ENCODE results near the gene CD82. TPM values are rescaled to one million over a fixed set of nuclear protein-coding genes. Genes with fewer than 3 reads are reported as not detected.

CD82 gene
- total RNA-seq, 1 experiment from 2014 or later: 81.8 TPM

- Histone ChIP-seq H3K36me3 (peaks cover 33% of the 10 kb centered on the region), H3K27ac (no peak overlapping the region), H3K4me3 (no peak overlapping the region), H3K9me3 (replicated peaks) (no peaks in the 10 kb centered on the region), H3K4me1 (peaks cover 22% of the 10 kb centered on the region), H3K27me3 (no peaks in the 10 kb centered on the region)
- DNase-seq: no peak
Measured at GRCh38 chr11:44573333-44573732, 7.9 kb downstream of the CD82 start.

DNA sequence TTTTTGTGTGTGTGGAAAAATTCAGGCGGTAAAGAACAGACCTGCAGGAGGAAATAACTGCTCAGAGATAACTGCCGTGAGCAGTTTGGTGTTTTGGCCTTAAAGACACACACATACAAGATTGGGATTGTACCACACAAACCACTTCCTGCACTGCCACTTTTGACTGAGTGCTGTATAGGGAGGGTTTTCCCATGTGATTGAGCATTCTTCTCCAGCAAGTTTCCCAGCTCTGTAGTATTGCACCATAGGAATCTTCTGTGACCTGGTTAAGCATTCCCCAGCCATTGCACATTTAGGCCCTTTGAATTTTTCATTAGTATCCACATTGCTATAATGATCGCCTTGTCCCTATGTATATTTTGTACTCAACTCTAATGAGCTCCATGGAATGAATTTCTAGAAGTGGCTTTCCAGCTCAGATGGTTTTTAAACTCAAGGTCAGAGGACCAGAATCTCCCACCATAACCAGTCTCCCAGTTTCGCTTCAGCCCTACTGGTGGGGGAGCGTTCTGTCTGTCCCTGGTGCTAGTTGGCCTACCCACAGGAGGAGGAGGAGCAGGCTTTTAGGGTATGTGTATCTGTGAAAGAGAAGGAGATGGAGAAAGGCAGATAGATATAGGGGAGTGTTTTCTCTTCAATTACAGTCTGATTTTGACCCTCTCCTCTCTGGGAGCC lies 9.3 kb downstream of the CD82 start:
- peaks cover 33% of the 10 kb centered on the region for H3K36me3 ChIP-seq
- H3K9me3 ChIP-seq (replicated peaks): no peaks in the 10 kb centered on the region
- no peaks in the 10 kb centered on the region for H3K27me3 ChIP-seq
- no peak for DNase-seq
- H3K27ac ChIP-seq: no peak overlapping the region; the same call in 1 of the 2 replicates
- H3K4me1 ChIP-seq: peaks cover 11% of the 10 kb centered on the region; the same call in 1 of the 2 replicates
- H3K4me3 ChIP-seq: no peak overlapping the region

DNA sequence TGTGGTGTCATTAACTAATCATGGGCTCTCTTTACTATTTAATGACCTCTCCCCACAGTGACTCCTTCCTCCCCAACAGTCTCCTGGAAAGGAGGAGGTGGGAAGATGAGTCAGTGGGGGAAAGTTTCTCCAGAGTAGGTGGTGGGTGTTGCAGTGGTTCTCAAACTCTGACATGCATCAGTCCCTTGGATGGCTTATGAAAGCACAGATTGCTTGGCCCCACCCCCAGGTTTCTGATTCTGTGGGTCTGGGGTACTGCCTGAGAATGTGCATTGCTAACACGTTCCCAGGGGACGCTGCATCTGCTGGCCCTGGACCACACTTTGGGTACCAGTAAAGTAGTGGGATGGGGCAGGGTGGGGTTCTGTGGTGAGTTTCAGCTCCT lies 9.8 kb downstream of the CD82 start:
- H3K4me3 ChIP-seq: no peak overlapping the region
- H3K36me3 ChIP-seq: peaks cover 33% of the 10 kb centered on the region
- no peaks in the 10 kb centered on the region for H3K27me3 ChIP-seq
- no peak for DNase-seq
- no peak overlapping the region; the same call in 1 of the 2 replicates for H3K27ac ChIP-seq
- H3K4me1 ChIP-seq: peaks cover 6% of the 10 kb centered on the region; the same call in 1 of the 2 replicates
- H3K9me3 ChIP-seq (replicated peaks): no peaks in the 10 kb centered on the region

GRCh38 chr11:44575962-44576361 lies 10.5 kb downstream of the CD82 start:
- H3K36me3 ChIP-seq: peaks cover 33% of the 10 kb centered on the region
- H3K4me3 ChIP-seq: no peak overlapping the region
- H3K9me3 ChIP-seq (replicated peaks): no peaks in the 10 kb centered on the region
- no peak for DNase-seq
- no peak overlapping the region for H3K27ac ChIP-seq
- H3K4me1 ChIP-seq: peaks cover 6% of the 10 kb centered on the region; the same call in 1 of the 2 replicates
- H3K27me3 ChIP-seq: no peaks in the 10 kb centered on the region

- no peaks in the 10 kb centered on the region for H3K9me3 ChIP-seq (replicated peaks)
- peaks cover 6% of the 10 kb centered on the region; the same call in 1 of the 2 replicates for H3K4me1 ChIP-seq
- no peak for DNase-seq
- H3K27me3 ChIP-seq: no peaks in the 10 kb centered on the region
- no peak overlapping the region for H3K4me3 ChIP-seq
- no peak overlapping the region for H3K27ac ChIP-seq
- peaks cover 33% of the 10 kb centered on the region for H3K36me3 ChIP-seq
Measured at GRCh38 chr11:44576656-44577055, 11.2 kb downstream of the CD82 start.

- peaks cover 6% of the 10 kb centered on the region; the same call in 1 of the 2 replicates for H3K4me1 ChIP-seq
- H3K27ac ChIP-seq: no peak overlapping the region
- no peak overlapping the region for H3K4me3 ChIP-seq
- no peaks in the 10 kb centered on the region for H3K9me3 ChIP-seq (replicated peaks)
- peaks cover 36% of the 10 kb centered on the region for H3K36me3 ChIP-seq
- no peak for DNase-seq
- no peaks in the 10 kb centered on the region for H3K27me3 ChIP-seq
Measured at GRCh38 chr11:44577231-44577830, 11.9 kb downstream of the CD82 start.

DNA sequence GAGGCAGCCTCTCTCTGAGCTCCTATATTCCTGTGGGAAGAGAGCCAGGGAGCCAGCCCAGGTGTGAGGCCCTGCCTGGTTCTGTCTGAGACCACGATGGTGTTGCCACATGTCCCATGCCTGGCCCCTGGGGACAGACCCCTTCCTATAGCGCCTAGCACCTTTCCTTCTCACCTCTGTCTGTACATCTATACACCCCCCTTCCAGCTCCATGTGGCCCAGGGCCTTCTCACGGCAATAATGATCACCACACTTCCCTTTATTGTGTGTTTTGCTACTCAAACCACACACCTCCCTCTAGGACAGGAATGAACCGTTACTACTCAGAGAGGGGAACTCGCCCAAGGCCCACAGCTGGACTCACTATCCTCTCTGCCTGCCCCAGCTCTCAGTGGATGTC lies 12.8 kb downstream of the CD82 start:
- no peaks in the 10 kb centered on the region for H3K27me3 ChIP-seq
- no peak overlapping the region for H3K4me3 ChIP-seq

DNA sequence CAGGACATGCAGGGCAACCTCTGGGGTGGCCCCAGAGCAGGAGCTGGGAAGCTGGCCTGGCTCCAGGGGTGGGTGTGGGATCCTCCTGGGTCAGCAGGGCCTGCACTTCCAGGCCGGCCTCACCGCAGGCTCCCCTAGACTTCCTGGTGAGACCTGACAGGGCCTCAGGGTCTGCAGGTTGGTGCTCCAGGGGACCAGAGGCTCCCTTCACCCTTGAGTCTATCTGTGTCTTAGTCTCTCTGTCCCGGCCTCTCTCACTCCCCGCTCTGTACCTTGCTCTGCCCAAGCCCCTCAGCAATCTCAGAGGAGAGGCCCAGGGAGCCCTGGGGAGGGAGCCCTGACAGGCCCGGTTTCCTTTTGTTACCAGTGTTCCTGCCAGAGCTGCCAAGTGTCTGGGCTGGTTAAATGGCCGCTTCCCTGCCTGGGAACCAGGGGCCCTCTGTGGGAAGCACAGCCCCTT lies 13.9 kb downstream of the CD82 start:
- Histone ChIP-seq H3K4me1 (peaks cover 6% of the 10 kb centered on the region; the same call in 1 of the 2 replicates), H3K9me3 (replicated peaks) (no peaks in the 10 kb centered on the region; the same call in 1 of the 2 replicates), H3K36me3 (peaks cover 41% of the 10 kb centered on the region), H3K27me3 (no peaks in the 10 kb centered on the region), H3K4me3 (no peak overlapping the region), H3K27ac (no peak overlapping the region)
- DNase-seq: no peak

More for the DNA sequence above, 12.8 kb downstream of the CD82 start:
- no peak for DNase-seq
- Histone ChIP-seq H3K4me1 (peaks cover 6% of the 10 kb centered on the region; the same call in 1 of the 2 replicates), H3K27ac (no peak overlapping the region), H3K9me3 (replicated peaks) (no peaks in the 10 kb centered on the region; the same call in 1 of the 2 replicates), H3K36me3 (peaks cover 41% of the 10 kb centered on the region)

DNA sequence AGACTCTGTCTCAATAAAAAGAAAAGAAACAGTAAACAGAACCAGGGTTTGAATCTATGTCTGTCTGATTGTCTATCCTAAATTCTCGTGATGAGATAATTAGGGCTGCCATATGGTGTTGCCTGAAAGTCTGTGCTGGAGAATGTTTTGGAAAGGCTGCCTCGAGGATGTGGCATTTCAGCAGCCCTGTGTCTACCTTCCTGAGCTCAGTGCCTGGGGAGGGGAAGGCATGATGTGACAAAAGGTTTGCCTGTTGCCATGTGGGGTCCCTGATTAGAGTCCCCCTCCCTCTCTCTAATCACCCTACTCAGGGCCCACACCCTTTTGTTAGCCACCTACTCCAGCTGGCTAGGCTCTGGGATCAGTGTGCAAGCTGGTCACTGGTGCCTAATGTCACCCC lies 15.2 kb downstream of the CD82 start:
- Histone ChIP-seq H3K4me3 (no peak overlapping the region), H3K9me3 (replicated peaks) (no peaks in the 10 kb centered on the region; the same call in 1 of the 2 replicates), H3K36me3 (peaks cover 38% of the 10 kb centered on the region), H3K27ac (no peak overlapping the region), H3K4me1 (no peaks in the 10 kb centered on the region), H3K27me3 (no peaks in the 10 kb centered on the region)
- no peak for DNase-seq

DNA sequence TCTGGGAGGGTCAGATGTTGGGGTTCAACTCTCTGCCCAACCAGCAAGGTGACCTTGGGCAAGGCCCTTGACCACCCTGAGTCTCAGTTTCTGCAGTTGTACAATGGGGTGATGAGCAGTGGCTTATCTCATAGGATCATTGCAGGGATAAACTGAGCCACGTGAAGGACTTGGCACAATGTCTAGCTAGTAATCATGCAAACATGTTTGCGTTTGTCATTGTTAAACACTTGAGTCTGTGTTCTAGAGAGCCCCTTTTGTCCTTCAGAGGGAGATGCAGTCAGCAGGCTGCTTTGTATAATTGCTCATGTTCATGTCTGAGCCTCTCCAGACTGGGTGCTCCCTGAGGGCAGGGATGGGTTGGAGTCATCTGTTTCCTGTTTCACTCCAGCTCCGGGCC lies 15.8 kb downstream of the CD82 start:
- no peaks in the 10 kb centered on the region for H3K4me1 ChIP-seq
- no peak for DNase-seq
- H3K36me3 ChIP-seq: peaks cover 33% of the 10 kb centered on the region
- no peaks in the 10 kb centered on the region; the same call in 1 of the 2 replicates for H3K9me3 ChIP-seq (replicated peaks)
- H3K27ac ChIP-seq: no peak overlapping the region
- H3K27me3 ChIP-seq: no peaks in the 10 kb centered on the region
- H3K4me3 ChIP-seq: no peak overlapping the region

DNA sequence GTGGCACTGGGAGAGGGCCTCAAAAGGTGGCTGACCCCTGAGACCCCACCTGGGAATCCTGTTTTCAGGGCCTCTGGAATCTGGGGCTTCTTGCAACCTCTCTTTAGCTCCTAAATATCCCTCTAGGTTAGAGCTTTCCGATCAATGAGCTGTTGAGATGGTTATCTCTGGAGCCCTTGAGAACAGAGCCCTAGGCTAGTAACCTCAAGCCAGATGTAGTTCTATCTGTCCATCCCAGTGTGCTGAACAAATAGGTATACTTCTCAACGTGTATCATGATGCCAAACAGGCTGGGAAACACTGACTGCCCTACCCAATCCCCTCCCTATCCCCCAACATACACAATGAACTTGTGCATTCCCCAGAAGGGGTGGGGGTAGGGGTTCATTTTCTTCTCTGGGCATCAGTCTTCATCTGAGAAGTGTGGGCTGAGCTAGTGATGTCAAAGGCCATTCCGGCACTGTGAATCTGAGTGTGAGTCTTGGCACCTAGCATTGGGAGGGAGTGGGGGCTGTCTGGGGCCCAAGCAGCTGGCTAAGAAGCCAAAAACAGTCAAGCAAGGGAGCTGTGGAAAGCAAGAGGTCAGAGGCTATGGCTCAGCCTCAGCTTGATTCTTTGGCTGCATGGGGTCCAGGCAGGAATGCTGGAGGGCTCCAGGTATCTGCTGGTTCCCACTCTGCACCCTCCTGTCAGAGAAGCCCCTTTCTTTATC lies 17.3 kb downstream of the CD82 start:
- Histone ChIP-seq H3K36me3 (peaks cover 35% of the 10 kb centered on the region), H3K27me3 (no peaks in the 10 kb centered on the region), H3K4me1 (no peaks in the 10 kb centered on the region), H3K9me3 (replicated peaks) (no peaks in the 10 kb centered on the region; the same call in 1 of the 2 replicates), H3K4me3 (no peak overlapping the region), H3K27ac (no peak overlapping the region)
- no peak for DNase-seq

DNA sequence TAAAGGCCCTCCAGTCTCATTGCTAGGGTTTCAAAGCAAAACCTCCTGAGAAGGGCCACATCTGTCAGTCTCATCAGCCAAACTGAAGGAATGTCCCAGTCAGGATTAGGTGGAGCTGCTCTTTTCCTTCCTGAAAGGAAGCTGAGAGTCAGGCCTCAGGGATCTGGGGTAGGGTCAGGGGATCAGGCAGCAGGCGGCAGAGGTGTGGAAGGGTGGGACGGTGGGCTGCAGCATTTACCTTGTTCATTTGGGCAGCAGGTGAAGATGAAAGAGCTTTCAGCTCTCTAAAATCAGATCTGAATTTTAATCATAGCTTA lies 17.8 kb downstream of the CD82 start:
- peaks cover 38% of the 10 kb centered on the region for H3K36me3 ChIP-seq
- no peak for DNase-seq
- no peak overlapping the region for H3K4me3 ChIP-seq
- no peaks in the 10 kb centered on the region for H3K27me3 ChIP-seq
- no peaks in the 10 kb centered on the region for H3K4me1 ChIP-seq
- H3K27ac ChIP-seq: no peak overlapping the region
- H3K9me3 ChIP-seq (replicated peaks): no peaks in the 10 kb centered on the region; the same call in 1 of the 2 replicates

- Histone ChIP-seq H3K9me3 (replicated peaks) (no peaks in the 10 kb centered on the region; the same call in 1 of the 2 replicates), H3K4me3 (no peak overlapping the region), H3K27me3 (no peaks in the 10 kb centered on the region), H3K36me3 (peaks cover 55% of the 10 kb centered on the region), H3K4me1 (peaks cover 7% of the 10 kb centered on the region; the same call in 1 of the 2 replicates), H3K27ac (no peak overlapping the region)
- no peak for DNase-seq
Measured at GRCh38 chr11:44585421-44585820, 20.0 kb downstream of the CD82 start.

DNA sequence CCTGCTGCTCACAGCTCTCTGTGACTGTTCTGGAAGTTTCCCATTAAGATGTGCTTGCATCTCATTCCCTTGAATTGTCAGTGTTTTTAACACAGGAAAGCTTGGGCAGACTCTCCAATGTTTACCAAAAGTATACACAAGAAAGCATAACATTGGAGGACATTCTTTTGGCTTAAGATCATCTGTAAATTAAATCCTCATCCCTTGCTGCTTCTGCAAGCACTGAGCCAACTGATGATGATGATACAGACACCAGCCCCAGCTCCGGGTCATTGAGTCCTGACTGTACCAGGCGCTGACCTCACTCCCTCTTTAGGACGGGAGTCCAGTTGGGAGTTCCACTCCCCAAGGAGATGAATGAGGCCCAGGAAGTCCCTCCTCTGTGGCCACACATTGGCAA lies 23.8 kb downstream of the CD82 start:
- Histone ChIP-seq H3K4me3 (no peak overlapping the region), H3K4me1 (peaks cover 33% of the 10 kb centered on the region), H3K27me3 (no peaks in the 10 kb centered on the region), H3K27ac (no peak overlapping the region), H3K36me3 (peaks cover 40% of the 10 kb centered on the region), H3K9me3 (replicated peaks) (no peaks in the 10 kb centered on the region)
- no peak for DNase-seq

- Histone ChIP-seq H3K27me3 (no peaks in the 10 kb centered on the region), H3K36me3 (peaks cover 41% of the 10 kb centered on the region), H3K4me1 (peaks cover 47% of the 10 kb centered on the region), H3K27ac (no peak overlapping the region), H3K9me3 (replicated peaks) (no peaks in the 10 kb centered on the region), H3K4me3 (no peak overlapping the region)
- DNase-seq: no peak
Measured at GRCh38 chr11:44590769-44591168, 25.3 kb downstream of the CD82 start.

All from SJCRH30 (cell line).